Endodermal cell (in vitro differentiated cells): ENCODE measurements around the gene KIF1B. TPM values are rescaled to one million over a fixed set of nuclear protein-coding genes. Genes with fewer than 3 reads are reported as not detected.
A peak's percentile ranks its signal among the peaks of the same experiment; 100 is the strongest.

ENCODE experiments used
- DNase-seq: peaks from one replicate; pipeline ENCODE4 v3.0.0-alpha.2; 2017
- H3K27ac ChIP-seq: 2 replicates; pipeline ENCODE4 v1.5.1; 2013; ENCODE audit warnings: mild to moderate bottlenecking, low read depth, low read length, moderate library complexity
- H3K27me3 ChIP-seq: 2 replicates; pipeline ENCODE4 v1.6.1; 2013; ENCODE audit warnings: mild to moderate bottlenecking, low read length, moderate library complexity; ENCODE audit not compliant: insufficient read depth, control insufficient read depth, poor library complexity, severe bottlenecking
- H3K36me3 ChIP-seq: 2 replicates; pipeline ENCODE4 v1.7.0; 2013; ENCODE audit warnings: mild to moderate bottlenecking, low read length, moderate library complexity; ENCODE audit not compliant: control insufficient read depth, insufficient read depth
- H3K4me1 ChIP-seq: one replicate; pipeline ENCODE4 v1.7.0; 2013; ENCODE audit warnings: low read length; ENCODE audit not compliant: control insufficient read depth, insufficient read depth
- H3K4me3 ChIP-seq: 2 replicates; pipeline ENCODE4 v1.5.1; 2013; ENCODE audit warnings: mild to moderate bottlenecking, low read length, moderate library complexity
- H3K9ac ChIP-seq: 2 replicates; pipeline ENCODE4 v1.6.1; 2013; ENCODE audit warnings: mild to moderate bottlenecking, low read length, moderate library complexity; ENCODE audit not compliant: poor library complexity, severe bottlenecking; ENCODE audit errors: extremely low read depth
- H3K9me3 ChIP-seq: 2 replicates; pipeline ENCODE4 v1.6.1; 2013; ENCODE audit warnings: mild to moderate bottlenecking, low read length, moderate library complexity; ENCODE audit not compliant: control insufficient read depth
- H3K27ac Mint-ChIP-seq: 2 replicates; pipeline ENCODE4 v1.8.0; 2020; ENCODE audit warnings: mixed read lengths
- H3K27me3 Mint-ChIP-seq: 2 replicates; pipeline ENCODE4 v1.8.0; 2021; ENCODE audit warnings: mild to moderate bottlenecking, mixed read lengths; ENCODE audit not compliant: insufficient read depth
- H3K36me3 Mint-ChIP-seq: 2 replicates; pipeline ENCODE4 v1.8.0; 2020; ENCODE audit warnings: low read depth, mixed read lengths
- H3K4me1 Mint-ChIP-seq: 2 replicates; pipeline ENCODE4 v1.8.0; 2020; ENCODE audit warnings: mixed read lengths
- H3K4me3 Mint-ChIP-seq: 2 replicates; pipeline ENCODE4 v1.8.0; 2020; ENCODE audit warnings: mild to moderate bottlenecking, moderate library complexity, mixed read lengths
- H3K9me3 Mint-ChIP-seq: 2 replicates; pipeline ENCODE4 v1.8.0; 2020; ENCODE audit warnings: mild to moderate bottlenecking, mixed read lengths
- WGBS, 2 experiments: methylation state at CpG; one replicate each; pipeline versions ENCODE4 v1.1.5 to v1.1.7; 2013; ENCODE audit warnings: missing lambda C conversion rate in 2 of 2, mixed read lengths in 1 of 2; ENCODE audit not compliant: insufficient coverage in 1 of 2, insufficient read length in 1 of 2; 5-methylcytosine and 5-hydroxymethylcytosine counted together
- total RNA-seq, 2 donors: library from RNA; stranded (reverse); fragmentation: NEBNext Ultra II Directional in 1 of 2; extraction: Animal tissue kit (Norgen Biotek cat#: 25700) in 1 of 2; gene quantifications; 2 replicates in 1 of 2; 3 replicates in 1 of 2; pipeline ENCODE4 v1.2.1, GENCODE V29; 2021
- TF ChIP-seq, protein P1 (sequence below): fragments of 200-600 bp; sonication (generic); conservative IDR thresholded peaks from 2 replicates; pipeline ENCODE4 v1.5.0; 2021; ENCODE audit warnings: antibody characterized with exemption, mild to moderate bottlenecking

Gene KIF1B
- total RNA-seq, 2 donors from 2014 or later: 71.5 to 74.2 TPM

DNA sequence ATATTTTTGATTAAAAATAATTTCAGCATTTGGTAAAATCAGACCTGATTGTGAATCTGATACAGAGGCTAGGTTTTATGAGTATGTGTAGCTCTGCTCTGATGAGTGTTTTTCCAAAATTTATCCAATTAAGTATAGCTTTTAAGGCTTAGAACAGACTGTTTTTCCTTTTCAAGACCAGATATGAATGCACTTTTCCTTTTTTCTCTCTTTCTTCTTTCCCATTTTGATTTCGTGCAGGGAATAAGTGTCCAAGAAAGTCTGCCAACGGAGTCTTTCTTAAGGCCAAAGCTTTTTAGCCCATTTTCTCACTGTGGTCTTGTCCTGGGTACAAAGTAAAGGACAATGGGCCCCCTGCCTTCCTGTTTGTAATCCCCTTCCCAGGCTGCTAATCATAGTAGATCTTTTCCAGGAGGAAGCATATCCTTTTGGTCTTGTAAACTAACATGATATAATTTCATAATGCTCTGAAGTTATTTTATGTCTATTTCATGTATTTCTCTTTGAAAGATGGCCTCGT is 2.9 kb downstream of the KIF1B start:
- H3K36me3 Mint-ChIP-seq: no peaks in the 10 kb centered on the region
- H3K9me3 Mint-ChIP-seq: no peaks in the 10 kb centered on the region
- Histone ChIP-seq H3K4me3 (peak overlapping the region; percentile 71), H3K36me3 (no peaks in the 10 kb centered on the region), H3K9ac (peak overlapping the region; percentile 21), H3K4me1 (peaks cover 5% of the 10 kb centered on the region), H3K9me3 (no peaks in the 10 kb centered on the region), H3K27ac (no peak overlapping the region), H3K27me3 (no peaks in the 10 kb centered on the region)
- WGBS, 2 experiments: 49 to 54% methylated on average over 3 of the region's 3 CpGs
- DNase-seq: no peak
- H3K4me1 Mint-ChIP-seq: peaks cover 23% of the 10 kb centered on the region
- H3K4me3 Mint-ChIP-seq: peak overlapping the region; percentile 43
- H3K27me3 Mint-ChIP-seq: peaks cover 5% of the 10 kb centered on the region
- H3K27ac Mint-ChIP-seq: peak overlapping the region; percentile 60
- TF ChIP-seq, protein P1, sequence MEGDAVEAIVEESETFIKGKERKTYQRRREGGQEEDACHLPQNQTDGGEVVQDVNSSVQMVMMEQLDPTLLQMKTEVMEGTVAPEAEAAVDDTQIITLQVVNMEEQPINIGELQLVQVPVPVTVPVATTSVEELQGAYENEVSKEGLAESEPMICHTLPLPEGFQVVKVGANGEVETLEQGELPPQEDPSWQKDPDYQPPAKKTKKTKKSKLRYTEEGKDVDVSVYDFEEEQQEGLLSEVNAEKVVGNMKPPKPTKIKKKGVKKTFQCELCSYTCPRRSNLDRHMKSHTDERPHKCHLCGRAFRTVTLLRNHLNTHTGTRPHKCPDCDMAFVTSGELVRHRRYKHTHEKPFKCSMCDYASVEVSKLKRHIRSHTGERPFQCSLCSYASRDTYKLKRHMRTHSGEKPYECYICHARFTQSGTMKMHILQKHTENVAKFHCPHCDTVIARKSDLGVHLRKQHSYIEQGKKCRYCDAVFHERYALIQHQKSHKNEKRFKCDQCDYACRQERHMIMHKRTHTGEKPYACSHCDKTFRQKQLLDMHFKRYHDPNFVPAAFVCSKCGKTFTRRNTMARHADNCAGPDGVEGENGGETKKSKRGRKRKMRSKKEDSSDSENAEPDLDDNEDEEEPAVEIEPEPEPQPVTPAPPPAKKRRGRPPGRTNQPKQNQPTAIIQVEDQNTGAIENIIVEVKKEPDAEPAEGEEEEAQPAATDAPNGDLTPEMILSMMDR: no peak

DNA sequence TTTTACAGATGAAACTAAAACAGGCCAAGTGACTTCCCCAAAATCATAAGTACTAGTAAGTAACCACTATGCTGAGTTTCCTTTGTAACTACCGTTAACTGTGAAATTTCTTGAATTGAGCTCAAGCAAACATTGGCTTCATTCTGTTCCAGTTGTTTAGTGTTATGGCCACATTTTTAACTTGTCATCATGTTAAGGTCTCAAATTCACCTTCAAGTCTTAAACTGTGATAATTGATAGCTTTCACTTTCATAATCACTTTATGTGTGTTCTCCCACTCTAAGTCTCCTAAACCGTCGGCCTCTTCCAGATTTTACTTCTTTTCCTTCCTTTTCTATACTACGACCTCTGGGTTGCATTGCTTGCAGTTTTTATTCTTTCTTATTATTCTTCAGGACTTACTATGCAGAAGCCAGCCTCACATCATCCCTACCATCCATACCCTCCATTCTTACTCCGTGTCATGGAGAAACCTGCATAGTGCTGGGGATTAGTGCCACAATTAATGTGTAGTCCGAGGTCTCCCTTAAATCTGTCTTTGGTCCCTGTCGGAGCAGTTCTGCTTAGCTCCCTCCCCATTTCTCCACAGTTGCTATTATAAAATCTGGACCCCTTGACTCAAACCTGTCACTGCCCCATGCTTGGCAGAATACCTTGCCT is 5.8 kb downstream of the KIF1B start:
- Histone ChIP-seq H3K9me3 (no peaks in the 10 kb centered on the region), H3K27me3 (no peaks in the 10 kb centered on the region), H3K4me3 (no peak overlapping the region), H3K36me3 (no peaks in the 10 kb centered on the region), H3K27ac (no peak overlapping the region), H3K9ac (no peak overlapping the region), H3K4me1 (peaks cover 5% of the 10 kb centered on the region)
- TF ChIP-seq, protein P1: no peak
- H3K9me3 Mint-ChIP-seq: no peaks in the 10 kb centered on the region
- no peaks in the 10 kb centered on the region for H3K27me3 Mint-ChIP-seq
- 96 to 98% methylated on average over 7 of the region's 7 CpGs for WGBS, 2 experiments
- H3K27ac Mint-ChIP-seq: no peak overlapping the region
- H3K4me1 Mint-ChIP-seq: peaks cover 23% of the 10 kb centered on the region
- DNase-seq: no peak
- H3K36me3 Mint-ChIP-seq: no peaks in the 10 kb centered on the region
- no peak overlapping the region for H3K4me3 Mint-ChIP-seq

DNA sequence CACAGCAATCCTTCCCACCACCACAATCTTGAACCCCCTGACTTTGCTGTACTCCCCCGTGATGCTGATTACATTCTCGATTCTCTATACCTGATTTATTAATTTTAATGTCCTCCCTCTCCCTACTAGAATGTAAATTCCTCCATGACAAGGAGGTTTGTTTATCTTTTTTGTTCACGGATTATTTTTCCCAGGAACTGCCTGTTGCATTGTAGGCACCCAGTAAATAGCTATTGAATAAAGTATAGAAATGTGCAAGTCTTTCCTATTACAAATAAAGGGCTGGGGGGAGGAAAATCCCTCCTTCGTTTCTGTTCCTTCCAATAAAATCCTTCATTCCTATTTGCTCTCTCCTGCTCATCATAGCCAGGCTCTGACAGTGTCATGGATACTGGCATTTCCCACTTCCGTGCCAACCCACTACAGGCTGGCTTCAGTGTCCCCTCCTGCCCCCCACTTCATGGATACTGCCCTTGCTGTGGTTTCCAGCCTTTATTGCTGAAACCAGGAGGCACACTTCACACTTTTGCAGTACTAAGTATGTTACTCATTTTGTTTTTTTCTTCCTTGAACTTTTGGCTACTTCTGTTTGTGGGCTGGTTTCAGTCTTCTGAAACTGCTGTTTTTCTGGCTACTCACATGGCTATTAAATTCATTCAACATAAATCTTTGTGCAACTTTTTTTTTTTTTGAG is 7.5 kb downstream of the KIF1B start:
- Mint-ChIP-seq H3K4me3 (no peak overlapping the region), H3K36me3 (peaks cover 2% of the 10 kb centered on the region)

More for the DNA sequence above, 7.5 kb downstream of the KIF1B start:
- Histone ChIP-seq H3K4me3 (no peak overlapping the region), H3K27ac (peak overlapping the region; percentile 10), H3K9me3 (no peaks in the 10 kb centered on the region), H3K36me3 (no peaks in the 10 kb centered on the region), H3K9ac (no peak overlapping the region), H3K4me1 (peaks cover 5% of the 10 kb centered on the region), H3K27me3 (no peaks in the 10 kb centered on the region)
- TF ChIP-seq, protein P1: no peak
- Mint-ChIP-seq H3K4me1 (peaks cover 12% of the 10 kb centered on the region), H3K27me3 (no peaks in the 10 kb centered on the region), H3K9me3 (no peaks in the 10 kb centered on the region), H3K27ac (peak overlapping the region; percentile 69)
- no peak for DNase-seq
- WGBS, 2 experiments: 94 to 99% methylated on average over 3 to 5 of the region's 5 CpGs
